Caco-2 (cell line): ENCODE measurements around the gene SLC44A5. TPM values are rescaled to one million over a fixed set of nuclear protein-coding genes. Genes with fewer than 3 reads are reported as not detected.

Experiments used
- BruUV-seq: library from RNA; stranded (reverse); fragments of 400-500 nt; replicated peaks from 2 replicates; lab custom pipeline; 2021; lab: Mats Ljungman, UMichigan
- CTCF ChIA-PET: fragments of 300-600 bp; sonication (Branson Sonifier 250); formaldehyde crosslinking; loops from one replicate; lab custom pipeline; 2022; ENCODE audit warnings: antibody characterized with exemption; lab: Charles Lee
- POLR2A ChIA-PET: fragments of 300-600 bp; sonication (Branson Sonifier 250); formaldehyde crosslinking; loops from one replicate; lab custom pipeline; 2022; ENCODE audit warnings: antibody characterized with exemption; lab: Charles Lee
- DNase-seq, 2 experiments: peaks; one replicate each; pipeline versions ENCODE4 v3.0.0 to v3.0.0-alpha.2; 2020 to 2022
- H3K27me3 ChIP-seq: replicated peaks from 2 replicates; pipeline ENCODE4 v1.6.0; 2011; ENCODE audit warnings: low read length; ENCODE audit not compliant: control insufficient read depth, insufficient read depth
- H3K36me3 ChIP-seq: 2 replicates; pipeline ENCODE4 v1.5.1; 2011; ENCODE audit warnings: low read length; ENCODE audit not compliant: control insufficient read depth, insufficient read depth
- H3K4me1 ChIP-seq: fragments of 250-450 bp; sonication (Bioruptor Pico); 2 replicates; pipeline ENCODE4 v1.5.1; 2020; ENCODE audit warnings: mild to moderate bottlenecking
- H3K4me3 ChIP-seq: 2 replicates; pipeline ENCODE4 v1.5.1; 2011; ENCODE audit warnings: low read depth, mild to moderate bottlenecking, control low read depth, low read length
- H3K9me3 ChIP-seq: fragments of 250-450 bp; sonication (Bioruptor Pico); 2 replicates; pipeline ENCODE4 v1.5.1; 2020; ENCODE audit warnings: mild to moderate bottlenecking, moderate library complexity
- H3K27ac Mint-ChIP-seq: one replicate; pipeline ENCODE4 v1.8.0; 2022; ENCODE audit warnings: mixed read lengths; ENCODE audit not compliant: unreplicated experiment
- H3K27me3 Mint-ChIP-seq: one replicate; pipeline ENCODE4 v1.8.0; 2022; ENCODE audit warnings: mixed read lengths; ENCODE audit not compliant: insufficient read depth, unreplicated experiment
- H3K36me3 Mint-ChIP-seq: one replicate; pipeline ENCODE4 v1.8.0; 2022; ENCODE audit warnings: mild to moderate bottlenecking, mixed read lengths; ENCODE audit not compliant: insufficient read depth, unreplicated experiment
- H3K4me1 Mint-ChIP-seq: one replicate; pipeline ENCODE4 v1.8.0; 2022; ENCODE audit warnings: low read depth, mixed read lengths; ENCODE audit not compliant: unreplicated experiment
- H3K4me3 Mint-ChIP-seq: one replicate; pipeline ENCODE4 v1.8.0; 2022; ENCODE audit warnings: mild to moderate bottlenecking, moderate library complexity, mixed read lengths; ENCODE audit not compliant: unreplicated experiment
- H3K9me3 Mint-ChIP-seq: one replicate; pipeline ENCODE4 v1.8.0; 2022; ENCODE audit warnings: mixed read lengths; ENCODE audit not compliant: unreplicated experiment
- intact Hi-C: fragments of 100-400 bp; cut with micrococcal nuclease; formaldehyde crosslinking; loops from one replicate; pipeline ENCODE4 v1.10.0; 2022; ENCODE audit not compliant: unreplicated experiment
- total RNA-seq: library from RNA; stranded (reverse); gene quantifications from 2 replicates; pipeline ENCODE4 v1.2.3, GENCODE V29; 2022
- TF ChIP-seq, protein P1 (sequence below), 2 experiments: fragments of 200-600 bp in 1 of 2; IDR thresholded peaks; 1 replicate in 1 of 2; 2 replicates in 1 of 2; pipeline versions ENCODE4 v1.5.1 to v1.8.0; 2011 to 2022; ENCODE audit warnings: antibody characterized with exemption in 1 of 2, control low read depth in 1 of 2, inconsistent platforms in 1 of 2, low read depth in 1 of 2, low read length in 1 of 2, mild to moderate bottlenecking in 1 of 2, moderate library complexity in 1 of 2; ENCODE audit not compliant: insufficient read depth in 1 of 2, severe bottlenecking in 1 of 2, unreplicated experiment in 1 of 2

The SLC44A5 gene
- total RNA-seq, 1 experiment from 2014 or later = 13.6 TPM

DNA sequence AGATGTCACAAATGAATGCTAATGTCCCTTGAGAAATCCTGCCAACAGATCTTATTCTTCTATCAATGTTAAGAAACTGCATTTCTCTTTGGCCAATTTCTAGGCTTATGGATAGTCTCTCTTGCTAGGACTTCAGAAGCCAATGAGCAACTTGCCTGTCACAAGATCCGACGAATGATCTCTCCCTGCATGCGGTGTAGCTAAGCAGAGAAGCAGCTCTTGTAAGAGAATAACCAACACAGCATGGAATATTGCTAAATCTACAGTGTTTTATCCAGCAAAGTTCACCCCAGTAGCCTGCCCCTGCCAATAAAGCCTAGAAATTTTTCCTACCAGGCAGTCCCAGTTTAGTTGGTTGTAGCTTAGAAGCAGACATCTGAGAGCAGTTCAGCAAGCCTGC, 2.1 kb upstream of the SLC44A5 start:
- Histone ChIP-seq H3K4me3 (no peak overlapping the region), H3K4me1 (no peaks in the 10 kb centered on the region), H3K9me3 (no peaks in the 10 kb centered on the region), H3K27me3 (no peaks in the 10 kb centered on the region), H3K36me3 (no peaks in the 10 kb centered on the region)
- Mint-ChIP-seq H3K27me3 (peaks cover 3% of the 10 kb centered on the region), H3K4me3 (no peak overlapping the region), H3K36me3 (no peaks in the 10 kb centered on the region), H3K4me1 (no peaks in the 10 kb centered on the region), H3K9me3 (no peaks in the 10 kb centered on the region), H3K27ac (no peak overlapping the region)
- no TSS peak for BruUV-seq
- DNase-seq = no peak
- TF ChIP-seq, protein P1, sequence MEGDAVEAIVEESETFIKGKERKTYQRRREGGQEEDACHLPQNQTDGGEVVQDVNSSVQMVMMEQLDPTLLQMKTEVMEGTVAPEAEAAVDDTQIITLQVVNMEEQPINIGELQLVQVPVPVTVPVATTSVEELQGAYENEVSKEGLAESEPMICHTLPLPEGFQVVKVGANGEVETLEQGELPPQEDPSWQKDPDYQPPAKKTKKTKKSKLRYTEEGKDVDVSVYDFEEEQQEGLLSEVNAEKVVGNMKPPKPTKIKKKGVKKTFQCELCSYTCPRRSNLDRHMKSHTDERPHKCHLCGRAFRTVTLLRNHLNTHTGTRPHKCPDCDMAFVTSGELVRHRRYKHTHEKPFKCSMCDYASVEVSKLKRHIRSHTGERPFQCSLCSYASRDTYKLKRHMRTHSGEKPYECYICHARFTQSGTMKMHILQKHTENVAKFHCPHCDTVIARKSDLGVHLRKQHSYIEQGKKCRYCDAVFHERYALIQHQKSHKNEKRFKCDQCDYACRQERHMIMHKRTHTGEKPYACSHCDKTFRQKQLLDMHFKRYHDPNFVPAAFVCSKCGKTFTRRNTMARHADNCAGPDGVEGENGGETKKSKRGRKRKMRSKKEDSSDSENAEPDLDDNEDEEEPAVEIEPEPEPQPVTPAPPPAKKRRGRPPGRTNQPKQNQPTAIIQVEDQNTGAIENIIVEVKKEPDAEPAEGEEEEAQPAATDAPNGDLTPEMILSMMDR (IDR thresholded peaks at IDR 0.05; ENCODE audit: insufficient read depth in 1 of 2, low read depth in 1 of 2, low read length in 1 of 2, severe bottlenecking in 1 of 2, unreplicated experiment in 1 of 2) = no peak
- POLR2A ChIA-PET = interaction anchor here (0.5 kb wide), 1 partner anchor 259 kb away, joined by 3 read pairs; no protein-coding TSS in a partner anchor
- CTCF ChIA-PET = no interaction called here
- intact Hi-C loops = no loop called here

DNA sequence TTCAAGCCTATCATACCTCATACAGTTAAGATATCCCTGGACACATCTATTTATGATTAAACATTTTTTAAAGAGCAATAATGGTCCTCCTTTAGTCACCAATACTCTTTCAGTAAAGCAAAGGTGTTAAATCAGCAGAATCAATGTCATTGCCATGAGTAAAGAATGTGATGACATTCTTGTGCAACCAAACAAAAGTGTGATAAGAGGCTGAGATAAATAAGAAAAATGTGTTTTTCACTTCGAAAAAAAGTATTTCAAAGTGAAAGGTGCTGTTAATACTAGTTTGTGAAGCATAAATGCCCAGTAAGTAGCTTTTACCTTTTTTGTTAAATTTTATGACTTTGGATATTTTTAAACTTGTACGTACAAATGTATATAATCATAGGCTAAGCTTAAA, 8.4 kb downstream of the SLC44A5 start:
- H3K4me1 ChIP-seq = no peaks in the 10 kb centered on the region
- no TSS peak for BruUV-seq
- Mint-ChIP-seq H3K4me1 (no peaks in the 10 kb centered on the region), H3K36me3 (no peaks in the 10 kb centered on the region), H3K9me3 (no peaks in the 10 kb centered on the region), H3K27me3 (peaks cover 3% of the 10 kb centered on the region), H3K27ac (no peak overlapping the region), H3K4me3 (no peak overlapping the region)
- POLR2A ChIA-PET = no interaction called here
- intact Hi-C loops = no loop called here
- DNase-seq = no peak
- TF ChIP-seq, protein P1 (IDR thresholded peaks at IDR 0.05; ENCODE audit: insufficient read depth in 1 of 2, low read depth in 1 of 2, low read length in 1 of 2, severe bottlenecking in 1 of 2, unreplicated experiment in 1 of 2) = no peak
- no peaks in the 10 kb centered on the region; the same call in 1 of the 2 replicates for H3K27me3 ChIP-seq
- CTCF ChIA-PET = no interaction called here
- no peak overlapping the region for H3K4me3 ChIP-seq
- no peaks in the 10 kb centered on the region for H3K9me3 ChIP-seq
- no peaks in the 10 kb centered on the region for H3K36me3 ChIP-seq

DNA sequence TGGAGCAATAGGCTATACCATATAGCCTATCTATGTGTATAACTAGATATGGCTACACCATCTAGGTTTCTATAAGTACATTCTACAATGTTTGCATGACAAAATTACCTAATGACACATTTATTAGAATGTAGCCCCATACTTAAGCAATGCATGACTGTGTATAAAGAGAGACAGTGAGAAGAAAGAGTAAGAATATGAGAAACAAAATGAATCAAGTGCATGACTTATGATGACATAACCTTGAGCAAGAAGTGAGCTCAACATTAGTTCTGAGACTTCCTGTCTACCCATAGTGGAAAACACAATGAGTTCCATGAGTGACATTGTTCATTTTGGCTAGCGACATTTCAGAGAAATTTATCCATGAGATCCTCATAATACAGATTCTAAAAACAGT, 10.1 kb downstream of the SLC44A5 start:
- no peak overlapping the region for H3K4me3 ChIP-seq
- ChIA-PET CTCF (no interaction called here), POLR2A (interaction anchor here (0.6 kb wide), 1 partner anchor 15 kb away, joined by 5 read pairs; no protein-coding TSS in a partner anchor)
- Mint-ChIP-seq H3K4me1 (no peaks in the 10 kb centered on the region), H3K36me3 (no peaks in the 10 kb centered on the region), H3K27ac (no peak overlapping the region), H3K27me3 (no peaks in the 10 kb centered on the region), H3K4me3 (no peak overlapping the region), H3K9me3 (no peaks in the 10 kb centered on the region)
- H3K36me3 ChIP-seq = no peaks in the 10 kb centered on the region
- DNase-seq = no peak
- TF ChIP-seq, protein P1 (IDR thresholded peaks at IDR 0.05; ENCODE audit: insufficient read depth in 1 of 2, low read depth in 1 of 2, low read length in 1 of 2, severe bottlenecking in 1 of 2, unreplicated experiment in 1 of 2) = no peak
- no TSS peak for BruUV-seq
- H3K27me3 ChIP-seq = no peaks in the 10 kb centered on the region; the same call in 1 of the 2 replicates
- intact Hi-C loops = no loop called here
- no peaks in the 10 kb centered on the region for H3K4me1 ChIP-seq
- H3K9me3 ChIP-seq = no peaks in the 10 kb centered on the region
